Measurements from ENCODE around the gene URI1. TPM values are rescaled to one million over a fixed set of nuclear protein-coding genes. Genes with fewer than 3 reads are reported as not detected.

The URI1 gene
- total RNA-seq, 1 donor, result 86.1 TPM

DNA sequence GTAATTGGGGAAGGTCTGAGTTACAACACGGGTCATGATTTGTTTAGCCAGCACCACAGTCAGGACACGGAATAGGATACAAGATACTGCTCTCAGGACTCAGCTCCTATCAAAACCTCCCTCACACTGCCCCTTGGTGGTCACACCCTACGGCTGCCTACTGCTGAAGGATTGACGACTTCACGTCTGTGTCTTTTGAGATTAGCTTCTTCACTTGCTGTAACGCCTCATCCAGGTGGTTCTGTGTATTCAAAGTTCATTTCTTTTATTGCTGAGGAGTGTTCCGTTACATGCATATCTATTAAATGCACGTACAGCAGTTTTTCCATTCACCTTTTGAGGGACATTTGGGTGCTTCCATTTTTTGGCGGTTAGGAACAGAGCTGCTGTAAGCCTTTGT, 46.3 kb downstream of the URI1 start:
- H3K4me3 ChIP-seq (ENCODE audit: insufficient read depth, low read length), result no peak overlapping the region
- no peaks in the 10 kb centered on the region for H4K20me1 ChIP-seq (ENCODE audit: insufficient read depth, low read length)
- H3K36me3 ChIP-seq (ENCODE audit: insufficient read depth, low read length), result peaks cover 10% of the 10 kb centered on the region
- no peak overlapping the region for H3K4me2 ChIP-seq (ENCODE audit: insufficient read depth, low read length)
- no peaks in the 10 kb centered on the region for H3K4me1 ChIP-seq (ENCODE audit: insufficient read depth, low read length)
- TF ChIP-seq, protein P1, sequence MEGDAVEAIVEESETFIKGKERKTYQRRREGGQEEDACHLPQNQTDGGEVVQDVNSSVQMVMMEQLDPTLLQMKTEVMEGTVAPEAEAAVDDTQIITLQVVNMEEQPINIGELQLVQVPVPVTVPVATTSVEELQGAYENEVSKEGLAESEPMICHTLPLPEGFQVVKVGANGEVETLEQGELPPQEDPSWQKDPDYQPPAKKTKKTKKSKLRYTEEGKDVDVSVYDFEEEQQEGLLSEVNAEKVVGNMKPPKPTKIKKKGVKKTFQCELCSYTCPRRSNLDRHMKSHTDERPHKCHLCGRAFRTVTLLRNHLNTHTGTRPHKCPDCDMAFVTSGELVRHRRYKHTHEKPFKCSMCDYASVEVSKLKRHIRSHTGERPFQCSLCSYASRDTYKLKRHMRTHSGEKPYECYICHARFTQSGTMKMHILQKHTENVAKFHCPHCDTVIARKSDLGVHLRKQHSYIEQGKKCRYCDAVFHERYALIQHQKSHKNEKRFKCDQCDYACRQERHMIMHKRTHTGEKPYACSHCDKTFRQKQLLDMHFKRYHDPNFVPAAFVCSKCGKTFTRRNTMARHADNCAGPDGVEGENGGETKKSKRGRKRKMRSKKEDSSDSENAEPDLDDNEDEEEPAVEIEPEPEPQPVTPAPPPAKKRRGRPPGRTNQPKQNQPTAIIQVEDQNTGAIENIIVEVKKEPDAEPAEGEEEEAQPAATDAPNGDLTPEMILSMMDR (IDR thresholded peaks at IDR 0.05; ENCODE audit: extremely low read depth, low read depth, low read length), result no peak
- no peak overlapping the region for H3K27ac ChIP-seq (ENCODE audit: low read depth, low read length)
- H3K9me3 ChIP-seq (ENCODE audit: low read depth, low read length), result no peaks in the 10 kb centered on the region
- DNase-seq (ENCODE audit: insufficient read length, low spot score, missing footprints), result no peak
- H2AFZ ChIP-seq (ENCODE audit: low read length), result no peak overlapping the region
- peaks cover 62% of the 10 kb centered on the region for H3K79me2 ChIP-seq (ENCODE audit: insufficient read depth, low read length)
- H3K27me3 ChIP-seq (ENCODE audit: insufficient read depth, low read length), result no peaks in the 10 kb centered on the region

DNA sequence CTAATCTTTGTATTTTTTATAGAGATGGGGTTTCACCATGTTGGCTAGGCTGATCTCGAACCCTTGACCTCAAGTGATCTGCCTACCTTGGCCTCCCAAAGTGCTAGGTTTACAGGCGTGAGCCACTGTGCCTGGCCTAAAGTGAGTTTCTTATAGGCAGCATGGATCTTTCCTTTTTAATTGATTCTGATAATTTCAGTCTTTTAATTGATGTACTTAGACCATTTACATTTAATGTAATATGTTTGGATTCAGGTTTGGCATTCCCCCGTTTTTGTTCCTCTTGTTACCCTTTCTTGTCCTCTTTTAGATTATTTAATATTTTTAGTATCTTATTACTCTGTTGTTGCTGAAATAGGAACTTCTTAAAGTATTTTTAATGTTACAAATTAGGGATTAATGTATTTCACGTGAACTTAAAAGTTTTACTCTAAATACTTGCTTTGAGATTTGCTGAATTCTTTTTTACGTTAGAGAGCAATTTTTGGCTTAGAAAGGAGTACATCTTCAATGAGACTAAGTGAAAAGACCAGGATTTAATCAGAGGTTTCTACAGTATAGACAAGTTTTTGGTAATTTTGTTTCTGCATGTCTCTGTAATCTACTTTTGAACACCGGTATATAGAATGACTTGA, 50.3 kb downstream of the URI1 start:
- TF ChIP-seq, protein P1 (IDR thresholded peaks at IDR 0.05; ENCODE audit: extremely low read depth, low read depth, low read length), result no peak
- Histone ChIP-seq H3K4me2 (ENCODE audit: insufficient read depth, low read length) (no peak overlapping the region), H3K4me3 (ENCODE audit: insufficient read depth, low read length) (no peak overlapping the region), H3K36me3 (ENCODE audit: insufficient read depth, low read length) (peaks cover 10% of the 10 kb centered on the region), H3K27me3 (ENCODE audit: insufficient read depth, low read length) (no peaks in the 10 kb centered on the region), H3K9me3 (ENCODE audit: low read depth, low read length) (no peaks in the 10 kb centered on the region), H3K27ac (ENCODE audit: low read depth, low read length) (no peak overlapping the region), H3K4me1 (ENCODE audit: insufficient read depth, low read length) (no peaks in the 10 kb centered on the region), H2AFZ (ENCODE audit: low read length) (no peak overlapping the region), H3K79me2 (ENCODE audit: insufficient read depth, low read length) (peaks cover 65% of the 10 kb centered on the region), H4K20me1 (ENCODE audit: insufficient read depth, low read length) (no peaks in the 10 kb centered on the region)
- no peak for DNase-seq (ENCODE audit: insufficient read length, low spot score, missing footprints)

DNA sequence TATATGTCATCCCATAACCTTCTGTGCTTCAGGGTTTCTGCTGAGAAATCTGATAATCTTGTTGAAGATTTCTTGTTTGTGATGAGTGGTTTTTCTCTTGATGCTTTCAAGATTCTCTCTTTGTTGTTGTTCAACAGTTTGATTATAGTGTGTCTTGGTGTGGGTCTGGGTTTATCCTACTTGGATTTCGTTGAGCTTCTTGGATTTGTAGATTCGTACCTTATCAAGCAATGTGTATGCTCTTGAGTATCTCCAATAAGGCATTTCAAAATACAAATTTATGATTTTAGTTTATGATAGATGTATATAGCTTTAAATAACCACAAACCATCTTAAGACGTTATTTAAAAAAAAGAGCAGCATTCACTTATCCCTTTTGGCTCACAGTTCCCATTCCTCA, 57.5 kb downstream of the URI1 start:
- H3K79me2 ChIP-seq (ENCODE audit: insufficient read depth, low read length), result peaks cover 70% of the 10 kb centered on the region
- H3K9me3 ChIP-seq (ENCODE audit: low read depth, low read length), result no peaks in the 10 kb centered on the region
- H3K27me3 ChIP-seq (ENCODE audit: insufficient read depth, low read length), result no peaks in the 10 kb centered on the region
- no peaks in the 10 kb centered on the region for H3K36me3 ChIP-seq (ENCODE audit: insufficient read depth, low read length)
- no peaks in the 10 kb centered on the region for H3K4me1 ChIP-seq (ENCODE audit: insufficient read depth, low read length)
- TF ChIP-seq, protein P1 (IDR thresholded peaks at IDR 0.05; ENCODE audit: extremely low read depth, low read depth, low read length), result no peak
- H3K4me2 ChIP-seq (ENCODE audit: insufficient read depth, low read length), result no peak overlapping the region
- no peak overlapping the region for H3K27ac ChIP-seq (ENCODE audit: low read depth, low read length)
- H2AFZ ChIP-seq (ENCODE audit: low read length), result no peak overlapping the region
- H3K4me3 ChIP-seq (ENCODE audit: insufficient read depth, low read length), result no peak overlapping the region
- no peaks in the 10 kb centered on the region for H4K20me1 ChIP-seq (ENCODE audit: insufficient read depth, low read length)
- DNase-seq (ENCODE audit: insufficient read length, low spot score, missing footprints), result no peak

DNA sequence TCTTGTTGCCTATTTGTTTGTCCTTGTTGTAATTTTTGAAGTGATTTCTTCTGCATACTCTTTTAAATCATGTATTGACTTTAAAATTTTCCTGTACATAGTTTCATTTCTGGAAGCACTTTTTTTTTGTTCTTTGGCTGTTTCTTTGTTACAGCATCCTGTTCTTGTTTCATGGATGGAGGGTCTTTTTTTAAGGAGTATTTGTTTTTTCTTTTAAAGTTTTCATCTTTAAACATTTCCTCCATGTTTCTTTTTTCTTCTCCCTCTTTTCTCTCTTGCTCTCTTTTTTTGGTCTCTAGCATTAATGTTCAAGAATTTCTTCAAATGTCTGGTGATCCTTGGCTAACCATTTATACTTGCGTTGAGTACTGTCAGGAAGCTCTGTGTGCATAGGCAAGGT, 58.8 kb downstream of the URI1 start:
- no peaks in the 10 kb centered on the region for H4K20me1 ChIP-seq (ENCODE audit: insufficient read depth, low read length)
- H3K4me1 ChIP-seq (ENCODE audit: insufficient read depth, low read length), result no peaks in the 10 kb centered on the region
- no peak overlapping the region for H3K4me3 ChIP-seq (ENCODE audit: insufficient read depth, low read length)
- H2AFZ ChIP-seq (ENCODE audit: low read length), result no peak overlapping the region
- H3K27me3 ChIP-seq (ENCODE audit: insufficient read depth, low read length), result no peaks in the 10 kb centered on the region
- TF ChIP-seq, protein P1 (IDR thresholded peaks at IDR 0.05; ENCODE audit: extremely low read depth, low read depth, low read length), result no peak
- H3K79me2 ChIP-seq (ENCODE audit: insufficient read depth, low read length), result peaks cover 67% of the 10 kb centered on the region
- no peaks in the 10 kb centered on the region for H3K36me3 ChIP-seq (ENCODE audit: insufficient read depth, low read length)
- H3K27ac ChIP-seq (ENCODE audit: low read depth, low read length), result no peak overlapping the region
- DNase-seq (ENCODE audit: insufficient read length, low spot score, missing footprints), result no peak
- H3K9me3 ChIP-seq (ENCODE audit: low read depth, low read length), result no peaks in the 10 kb centered on the region
- H3K4me2 ChIP-seq (ENCODE audit: insufficient read depth, low read length), result no peak overlapping the region
